Ecto neural progenitor cell (in vitro differentiated cells): ENCODE measurements around the gene HES4.
A peak's percentile ranks its signal among the peaks of the same experiment; 100 is the strongest.
"Not testable (repeated sequence)": the region's sequence is repeated elsewhere in the genome, so short reads cannot be mapped to it uniquely, and the experiment has no call there.

ENCODE experiments used
- DNase-seq: peaks from one replicate; pipeline ENCODE4 v3.0.0-alpha.2; 2018; ENCODE audit warnings: low spot score

The HES4 gene

DNA sequence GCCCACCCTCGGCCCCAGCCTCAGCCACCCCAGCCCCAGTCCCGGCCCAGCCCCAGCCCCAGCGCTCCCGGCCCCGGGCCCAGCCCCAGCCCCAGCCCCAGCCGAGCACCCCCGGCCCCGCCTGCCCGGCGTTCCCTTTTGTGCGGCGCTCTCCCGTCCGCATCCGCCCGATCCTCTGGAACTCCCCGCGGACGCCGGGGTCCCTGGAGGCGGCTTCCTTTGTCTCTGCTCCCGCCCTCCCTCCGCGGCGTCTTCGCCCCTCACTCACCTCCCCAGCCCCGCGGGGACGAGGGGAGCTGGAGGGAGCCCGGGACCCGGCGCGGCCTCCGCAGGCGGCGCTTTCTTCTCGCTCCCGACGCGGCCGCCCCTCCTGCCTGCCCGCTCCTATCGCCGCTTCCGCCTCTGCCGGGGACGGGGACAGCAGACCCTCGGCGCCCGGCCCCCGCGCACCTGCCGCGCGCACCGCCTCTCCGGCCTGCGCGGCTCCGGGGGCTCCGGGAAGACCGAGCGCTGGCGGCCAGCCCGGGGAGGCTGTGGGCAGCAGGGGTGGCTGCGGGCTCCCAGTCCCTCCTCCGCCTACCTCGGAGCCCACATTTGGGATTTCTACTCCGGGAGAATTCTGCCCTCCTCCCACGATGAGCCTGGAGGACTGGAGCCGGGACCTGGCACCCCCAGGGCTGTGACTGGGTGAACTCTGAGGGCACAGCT, 34.0 kb upstream of the HES4 start:
- DNase-seq = no peak

DNA sequence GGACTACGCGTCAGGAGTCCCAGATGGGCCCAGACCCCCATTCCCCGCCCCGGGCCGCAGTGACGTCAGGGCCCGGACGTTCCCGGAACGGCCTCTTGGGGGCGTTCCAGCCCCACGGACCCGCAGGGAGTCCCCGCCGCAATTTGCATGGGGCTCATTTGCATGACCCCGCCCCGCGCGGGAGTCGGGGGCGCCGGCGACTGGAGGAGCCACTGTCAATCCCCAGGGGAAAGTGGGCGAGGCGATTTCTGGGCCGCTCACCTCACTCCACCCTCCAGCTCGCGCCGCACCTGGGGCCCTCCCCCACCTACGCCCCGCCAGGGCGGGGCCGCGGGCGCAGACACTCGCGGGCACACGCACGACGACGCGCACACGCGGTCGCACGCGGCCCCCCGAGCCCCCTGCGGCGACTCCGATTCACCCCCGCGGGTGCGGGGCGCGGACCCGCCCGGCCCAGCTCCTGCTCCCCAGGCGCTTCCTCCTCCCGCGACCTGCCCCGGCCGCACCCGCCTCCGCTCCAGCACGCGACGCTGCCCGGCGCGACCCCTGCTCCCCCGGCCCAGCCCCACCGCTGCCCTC, 33.2 kb upstream of the HES4 start:
- DNase-seq = peak; percentile 97

DNA sequence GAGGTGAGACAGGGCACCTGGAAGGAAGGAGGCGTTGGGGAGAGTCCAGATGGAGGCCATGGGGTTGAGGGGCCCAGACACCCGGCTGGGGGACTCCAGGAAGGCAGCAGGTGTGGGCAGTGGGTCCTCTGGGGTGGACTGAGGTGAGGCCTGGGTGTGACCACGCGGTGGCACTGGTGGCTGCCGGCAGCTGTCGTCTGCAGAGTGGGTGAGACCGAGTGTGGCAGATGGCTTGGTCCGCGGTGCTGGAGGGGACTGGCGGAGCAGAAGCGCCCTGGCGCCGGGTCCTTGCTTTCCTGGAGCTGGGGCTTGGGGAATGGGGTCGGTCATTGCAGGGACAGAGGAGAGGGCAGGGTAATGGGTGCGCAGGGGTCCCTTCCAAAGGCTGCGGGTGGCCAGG, 32.5 kb upstream of the HES4 start:
- peak; percentile 77 for DNase-seq

DNA sequence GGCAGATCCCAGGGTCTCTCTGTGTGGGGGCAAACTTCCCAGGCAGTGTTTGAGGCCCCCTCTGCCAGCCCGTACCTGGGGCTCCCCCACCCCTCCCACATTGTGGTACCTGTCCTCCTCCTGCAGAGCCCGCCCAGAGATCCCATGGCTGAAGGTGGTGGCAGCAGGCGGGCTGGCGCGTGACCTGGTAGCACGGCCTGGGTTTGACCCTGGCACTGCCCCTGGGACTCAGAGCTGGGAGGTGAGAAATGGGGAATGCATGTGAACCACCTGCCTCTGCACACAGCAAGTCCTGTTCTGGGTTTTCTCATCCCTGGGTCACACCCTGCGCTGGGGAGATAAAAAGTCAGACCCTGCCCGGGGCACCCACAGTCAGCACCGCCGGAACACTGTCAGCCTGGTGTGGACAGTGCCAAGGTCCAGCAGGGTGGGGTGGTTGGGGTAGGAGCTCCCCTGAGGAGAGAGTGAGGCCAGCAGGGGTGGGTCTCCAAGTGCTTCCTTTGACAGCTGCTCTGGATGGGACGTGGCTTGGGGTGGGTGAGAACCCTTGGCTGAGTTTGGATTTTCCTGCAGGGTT, 31.9 kb upstream of the HES4 start:
- no peak for DNase-seq

DNA sequence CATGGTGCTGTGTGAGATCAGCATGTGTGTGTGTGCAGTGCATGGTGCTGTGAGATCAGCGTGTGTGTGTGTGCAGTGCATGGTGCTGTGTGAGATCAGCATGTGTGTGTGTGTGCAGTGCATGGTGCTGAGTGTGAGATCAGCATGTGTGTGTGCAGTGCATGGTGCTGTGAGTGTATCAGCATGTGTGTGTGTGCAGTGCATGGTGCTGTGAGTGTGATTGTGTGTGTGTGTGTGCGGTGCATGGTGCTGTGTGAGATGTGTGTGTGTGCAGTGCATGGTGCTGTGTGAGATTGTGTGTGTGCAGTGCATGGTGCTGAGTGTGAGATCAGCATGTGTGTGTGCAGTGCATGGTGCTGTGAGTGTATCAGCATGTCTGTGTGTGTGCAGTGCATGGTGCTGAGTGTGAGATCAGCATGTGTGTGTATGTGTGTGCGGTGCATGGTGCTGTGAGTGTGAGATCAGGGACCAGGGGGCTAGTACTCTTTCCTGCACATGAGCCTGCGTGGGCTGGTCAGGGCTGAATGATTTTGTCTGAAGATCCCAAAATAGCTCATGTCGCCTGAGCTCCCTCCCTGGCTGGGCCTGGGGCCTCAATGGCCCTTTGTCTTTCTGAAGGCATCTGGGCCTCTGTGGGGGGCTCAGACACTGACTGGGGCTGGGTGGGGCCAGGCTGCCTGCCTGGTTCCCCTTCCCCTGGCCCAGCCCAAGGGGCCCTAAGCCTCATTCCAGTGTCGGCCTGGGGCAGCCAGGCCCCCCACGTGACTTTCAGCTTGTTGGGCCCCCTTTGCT, 31.2 kb upstream of the HES4 start:
- DNase-seq = not testable (repeated sequence)

DNA sequence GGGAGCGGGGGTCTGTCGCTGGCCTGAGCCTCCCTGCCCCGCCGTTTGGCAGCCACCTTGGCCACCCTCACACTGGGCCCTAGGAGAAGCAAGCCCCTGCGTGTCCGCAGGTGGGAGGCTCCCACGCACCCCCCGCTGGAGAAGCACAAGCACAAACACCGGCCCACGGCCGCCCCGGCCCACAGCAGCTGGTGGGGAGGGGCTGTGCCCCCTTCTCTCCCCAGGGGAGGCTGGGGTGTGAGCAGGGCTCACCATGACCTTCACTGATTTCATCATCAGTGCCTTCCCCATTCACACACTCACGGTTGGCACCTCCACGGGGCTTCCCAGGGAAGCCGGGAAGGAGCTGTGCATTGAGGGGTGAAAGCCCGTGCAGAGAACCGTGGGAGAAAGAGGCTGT, 27.9 kb upstream of the HES4 start:
- DNase-seq = no peak

DNA sequence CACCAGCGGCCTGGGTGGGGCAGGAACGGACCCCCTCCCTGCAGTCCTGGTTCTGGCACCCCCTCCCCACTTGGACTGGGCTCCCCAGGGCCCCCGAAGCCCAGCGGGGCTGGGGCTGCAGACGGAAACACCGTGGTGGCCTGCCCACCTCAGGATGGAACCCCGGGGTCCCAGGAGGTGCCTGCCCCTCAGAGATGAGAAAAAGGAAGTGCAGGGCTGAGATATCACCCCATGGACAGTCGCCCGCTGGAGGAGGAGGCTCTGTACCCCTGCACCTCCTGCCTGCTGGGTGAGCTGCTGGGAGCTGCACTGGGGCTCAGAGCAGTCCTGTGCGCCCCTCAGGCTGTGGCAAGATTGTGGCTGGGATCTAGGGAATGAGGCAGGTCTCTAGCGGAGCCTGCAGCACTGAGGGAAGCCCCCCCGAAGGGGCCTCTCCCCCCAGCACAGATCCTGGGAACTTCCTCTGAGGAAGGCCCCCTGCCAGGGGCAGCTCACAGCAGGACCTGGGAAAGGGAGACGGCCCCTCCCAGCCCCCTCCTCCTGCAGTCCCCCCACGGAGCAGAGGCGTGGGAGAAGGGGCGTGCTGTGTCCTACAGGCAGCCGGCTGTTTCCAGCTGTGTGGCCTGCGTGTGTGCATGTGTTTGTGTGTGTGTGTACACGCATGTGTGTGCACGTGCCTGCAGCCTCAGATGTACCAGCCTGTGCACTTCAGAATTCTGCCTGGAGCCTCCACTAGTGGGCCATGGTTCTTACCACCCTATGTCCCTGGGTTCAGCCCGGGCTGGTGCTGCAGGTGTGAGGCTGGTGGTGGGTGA, 26.9 kb upstream of the HES4 start:
- DNase-seq = no peak

DNA sequence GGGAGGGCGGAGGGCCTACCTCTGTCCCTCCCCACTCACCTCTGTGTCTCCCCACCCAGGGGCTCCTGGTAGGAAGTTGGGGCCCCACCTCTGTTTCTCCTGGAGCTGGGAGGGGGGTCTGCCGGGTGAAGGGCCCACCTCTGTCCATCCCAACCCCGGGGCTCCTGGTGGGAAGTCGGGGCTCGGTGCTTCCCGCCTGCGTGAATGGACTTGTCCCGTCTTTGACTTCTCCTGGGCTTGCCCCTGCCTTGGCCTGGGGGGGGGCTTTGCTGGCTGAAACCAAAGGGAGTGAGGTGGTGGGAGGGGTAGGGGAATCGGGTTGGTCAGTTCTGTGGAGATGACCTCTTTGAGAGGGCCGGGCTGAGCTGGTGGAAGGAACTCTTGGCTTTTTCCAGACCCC, 25.8 kb upstream of the HES4 start:
- no peak for DNase-seq

DNA sequence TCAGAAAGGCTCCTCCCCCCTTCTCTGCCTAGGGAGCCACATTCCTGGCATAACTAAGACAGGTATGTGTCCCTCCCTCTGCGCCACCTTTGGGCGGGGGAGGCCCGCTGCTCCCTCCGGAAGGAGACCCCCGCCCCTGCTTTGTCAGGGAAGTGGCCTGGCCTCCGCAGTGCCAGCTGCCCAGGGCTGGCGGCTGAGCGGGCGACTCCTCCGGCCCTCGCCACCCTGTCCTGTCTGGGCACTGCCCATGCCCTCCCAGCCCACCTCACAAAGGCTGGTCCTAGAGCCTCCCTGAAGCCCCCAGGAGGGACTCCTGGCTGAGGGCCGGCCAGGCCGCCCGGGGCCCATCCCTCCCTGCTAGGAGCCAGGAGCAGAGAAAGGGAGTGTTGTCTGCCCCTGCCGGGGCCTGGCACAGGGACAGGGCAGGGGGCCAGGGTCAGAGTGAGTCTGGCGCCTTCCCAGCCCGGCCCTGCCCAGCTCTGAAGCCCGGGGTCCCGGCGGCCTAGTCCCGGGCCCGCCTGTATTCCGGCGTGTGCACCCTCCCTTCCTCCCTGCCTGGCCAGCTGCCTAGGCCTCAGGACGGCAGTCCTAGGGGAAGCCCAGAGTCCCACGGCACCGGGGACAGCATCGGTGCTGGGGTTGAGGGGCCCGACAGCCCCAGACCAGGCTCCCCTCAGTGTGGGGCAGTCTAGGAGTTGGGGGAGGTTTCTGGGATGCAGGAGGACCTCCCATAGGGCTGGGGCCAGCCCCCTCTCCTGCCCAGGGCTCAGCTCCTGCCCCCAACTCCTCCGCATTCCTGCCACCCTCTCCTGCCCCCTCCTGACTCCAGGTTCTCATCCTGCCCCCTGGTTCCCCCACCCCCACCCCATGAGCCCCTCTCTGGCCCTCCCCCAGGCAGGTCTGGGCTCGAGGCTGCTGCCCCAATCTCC, 25.1 kb upstream of the HES4 start:
- no peak for DNase-seq

DNA sequence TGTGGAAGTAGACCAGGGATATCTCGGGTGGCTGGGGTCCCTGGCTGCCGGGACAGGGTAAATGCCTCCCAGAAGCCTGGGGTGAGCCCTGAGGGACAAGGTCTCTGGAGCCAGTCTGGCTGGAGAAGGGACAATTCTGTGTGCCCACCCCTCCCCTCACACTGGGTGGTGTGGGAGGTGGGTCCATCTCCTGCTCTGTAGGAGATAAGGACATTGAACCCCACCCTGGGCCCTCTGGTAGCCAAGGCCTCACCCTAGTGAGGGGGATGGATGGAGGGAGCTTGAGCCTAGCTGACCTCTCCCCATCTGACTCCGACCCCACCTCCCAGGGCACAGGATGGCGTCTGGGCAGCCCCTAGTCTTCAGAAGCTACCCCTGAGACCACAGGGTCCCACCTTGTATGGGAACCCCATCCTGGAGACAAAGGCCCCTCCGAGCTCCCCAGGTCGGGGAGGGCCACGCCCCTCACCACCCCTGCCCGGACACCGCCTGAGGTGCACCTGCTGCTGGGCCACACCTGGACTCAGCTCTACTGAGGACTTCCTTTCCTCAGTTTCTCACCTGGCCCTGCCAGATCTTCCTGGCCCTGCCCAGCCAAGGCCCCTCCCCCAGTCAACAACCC, 24.4 kb upstream of the HES4 start:
- DNase-seq = no peak

DNA sequence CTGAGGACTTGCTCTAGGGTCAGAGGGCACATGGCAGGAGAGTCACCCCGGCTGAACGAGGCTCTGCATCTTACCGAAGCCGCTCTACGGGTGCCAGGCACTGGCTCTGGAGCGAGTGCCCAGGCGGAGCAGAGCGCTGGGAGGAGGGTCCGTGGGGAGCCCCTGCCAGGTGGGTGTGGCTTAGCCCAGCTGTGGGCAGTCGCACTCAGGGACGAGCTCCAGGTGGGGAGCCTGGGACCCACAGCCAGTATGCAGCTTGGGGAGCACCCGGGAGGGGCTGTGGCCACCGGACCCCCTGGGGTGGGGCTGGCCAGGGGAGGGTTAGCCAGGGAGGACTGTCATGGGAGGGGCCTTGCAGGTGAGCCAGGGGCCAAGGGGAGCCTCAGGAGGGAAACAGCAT, 23.8 kb upstream of the HES4 start:
- DNase-seq = no peak

DNA sequence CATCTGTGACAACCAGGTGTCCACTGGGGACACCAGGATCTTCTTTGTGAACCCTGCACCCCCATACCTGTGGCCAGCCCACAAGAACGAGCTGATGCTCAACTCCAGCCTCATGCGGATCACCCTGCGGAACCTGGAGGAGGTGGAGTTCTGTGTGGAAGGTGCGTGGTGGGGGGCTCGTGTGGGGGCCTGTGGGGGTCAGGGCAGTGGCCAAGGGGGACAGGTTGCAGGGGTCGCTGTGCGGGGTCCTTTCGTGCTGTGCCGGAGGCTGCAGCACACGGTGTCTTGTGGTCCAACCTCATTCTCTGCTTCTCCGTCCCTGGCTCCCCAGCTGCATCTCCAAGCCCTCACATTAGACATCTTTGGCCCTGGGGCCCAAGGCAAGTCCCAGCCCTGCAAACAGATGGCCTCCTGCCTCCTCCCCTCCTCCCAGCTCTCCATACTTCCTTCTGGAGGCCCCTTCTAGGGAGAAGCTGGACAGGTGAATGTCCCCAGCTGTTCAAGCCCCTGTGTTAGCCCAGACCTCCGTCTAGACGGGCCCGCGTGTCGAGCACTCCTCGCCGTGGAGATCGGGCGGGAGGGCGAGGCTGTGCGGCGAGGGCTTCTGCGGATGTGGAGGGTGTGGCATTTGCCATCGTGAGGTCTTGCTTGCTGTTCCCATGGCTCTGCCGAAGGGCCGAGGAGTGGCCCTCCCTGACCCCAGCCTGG, 22.6 kb upstream of the HES4 start:
- DNase-seq = no peak

DNA sequence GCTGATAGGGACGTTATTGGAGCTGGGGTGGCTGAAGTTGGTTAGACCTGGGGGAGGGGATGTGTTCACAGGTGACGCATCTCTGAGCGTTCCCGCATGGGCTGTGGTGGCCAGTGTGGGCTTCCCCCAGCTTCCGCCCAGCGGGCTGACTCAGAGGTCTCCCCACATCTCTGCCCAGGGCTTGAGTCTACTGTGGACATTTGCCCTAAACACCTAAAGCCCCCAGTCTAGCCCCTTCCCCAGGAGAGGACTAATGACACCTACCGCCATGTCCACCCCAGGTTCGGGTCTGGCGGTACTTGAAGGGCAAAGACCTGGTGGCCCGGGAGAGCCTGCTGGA, 22.0 kb upstream of the HES4 start:
- no peak for DNase-seq

DNA sequence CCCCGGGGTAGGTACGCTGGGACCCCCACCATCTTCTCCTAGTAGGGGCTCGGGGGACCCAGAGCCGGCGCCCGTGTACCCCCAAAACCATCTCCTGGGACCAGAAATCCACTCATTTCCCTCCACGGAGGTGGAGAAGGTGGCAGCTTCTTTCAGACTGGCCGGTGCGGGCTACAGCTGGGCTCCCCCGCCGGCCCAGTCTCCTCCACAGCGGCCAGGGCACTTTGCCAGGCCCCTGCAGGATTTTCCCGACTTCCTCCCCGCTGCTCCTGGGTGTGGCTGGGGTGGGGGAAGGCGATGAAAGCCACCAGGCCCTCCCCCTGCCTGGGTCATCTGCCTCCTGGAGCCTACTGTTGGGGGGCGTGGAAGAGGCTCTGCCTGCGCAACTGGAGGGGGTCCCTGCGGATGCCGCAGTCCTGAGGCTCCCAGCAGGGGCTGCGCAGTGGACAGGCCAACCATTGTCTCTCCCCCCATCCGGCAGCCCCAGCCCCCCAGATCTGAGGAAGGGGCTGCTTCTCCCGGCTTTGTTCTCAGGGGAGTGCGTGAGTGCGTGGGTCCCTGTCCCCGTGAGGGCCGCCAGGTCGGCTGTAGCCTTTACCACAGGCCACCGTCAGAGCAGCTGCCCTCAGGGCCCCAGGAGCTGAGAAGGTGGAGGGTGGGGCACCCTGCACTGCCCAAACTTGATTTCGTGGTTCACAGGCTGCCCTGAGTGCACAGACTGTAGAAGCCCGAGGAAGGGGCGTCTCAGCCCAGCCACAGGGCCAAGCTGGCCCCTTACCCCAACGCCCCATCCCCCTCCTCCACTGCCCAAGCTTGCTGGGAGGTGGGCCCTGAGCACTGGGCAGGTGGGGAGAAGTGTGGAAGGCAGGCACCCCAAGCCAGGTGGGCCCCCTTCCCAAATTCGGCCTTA, 21.4 kb upstream of the HES4 start:
- DNase-seq = no peak

DNA sequence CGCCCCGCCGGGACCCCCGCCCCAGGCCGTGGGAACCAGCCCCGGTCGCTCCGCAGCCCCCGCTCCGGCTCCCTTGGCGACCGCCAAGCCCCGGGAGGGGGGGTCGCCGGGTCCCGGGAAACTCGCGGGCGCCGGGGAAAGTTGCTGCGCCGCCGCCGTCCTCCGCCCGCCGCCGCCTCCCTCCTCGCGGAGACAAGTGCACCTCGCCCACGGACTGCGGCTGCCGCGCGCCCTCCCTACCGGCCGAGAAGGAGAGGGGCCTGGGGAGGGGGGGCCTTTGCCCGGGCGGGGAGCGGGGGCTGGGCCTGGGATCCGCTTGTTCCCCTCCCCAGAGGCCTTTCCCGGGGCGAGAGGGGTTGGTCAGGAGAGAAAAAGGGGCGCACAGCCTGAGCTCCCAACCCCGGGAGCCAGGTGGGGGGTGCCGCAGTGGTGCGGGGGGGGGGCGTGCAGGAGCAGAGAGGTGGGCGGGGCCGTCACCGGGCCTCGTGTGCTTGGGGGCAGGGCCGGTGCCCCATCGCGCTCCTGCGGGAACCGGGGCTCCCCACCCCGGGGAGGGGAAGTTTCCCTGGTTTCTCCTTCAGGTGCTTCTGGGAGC, 20.6 kb upstream of the HES4 start:
- DNase-seq = no peak

DNA sequence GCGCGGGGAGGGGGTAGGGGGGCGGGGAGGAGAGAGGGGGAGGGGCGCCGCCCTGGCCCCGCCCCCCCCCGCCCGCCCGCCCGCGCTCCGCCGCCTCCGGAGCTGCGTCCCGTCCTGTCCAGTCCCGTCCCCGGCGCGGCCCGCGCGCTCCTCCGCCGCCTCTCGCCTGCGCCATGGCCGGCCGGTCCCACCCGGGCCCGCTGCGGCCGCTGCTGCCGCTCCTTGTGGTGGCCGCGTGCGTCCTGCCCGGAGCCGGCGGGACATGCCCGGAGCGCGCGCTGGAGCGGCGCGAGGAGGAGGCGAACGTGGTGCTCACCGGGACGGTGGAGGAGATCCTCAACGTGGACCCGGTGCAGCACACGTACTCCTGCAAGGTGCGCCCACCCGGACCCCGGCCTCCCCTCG, 20.1 kb upstream of the HES4 start, which contains the start of gene AGRN:
Gene AGRN (plus strand): TSS at position 121 of the 405 bp plus-strand sequence. CDS start 53 bp downstream, at position 174.
- DNase-seq = peak; percentile 85

DNA sequence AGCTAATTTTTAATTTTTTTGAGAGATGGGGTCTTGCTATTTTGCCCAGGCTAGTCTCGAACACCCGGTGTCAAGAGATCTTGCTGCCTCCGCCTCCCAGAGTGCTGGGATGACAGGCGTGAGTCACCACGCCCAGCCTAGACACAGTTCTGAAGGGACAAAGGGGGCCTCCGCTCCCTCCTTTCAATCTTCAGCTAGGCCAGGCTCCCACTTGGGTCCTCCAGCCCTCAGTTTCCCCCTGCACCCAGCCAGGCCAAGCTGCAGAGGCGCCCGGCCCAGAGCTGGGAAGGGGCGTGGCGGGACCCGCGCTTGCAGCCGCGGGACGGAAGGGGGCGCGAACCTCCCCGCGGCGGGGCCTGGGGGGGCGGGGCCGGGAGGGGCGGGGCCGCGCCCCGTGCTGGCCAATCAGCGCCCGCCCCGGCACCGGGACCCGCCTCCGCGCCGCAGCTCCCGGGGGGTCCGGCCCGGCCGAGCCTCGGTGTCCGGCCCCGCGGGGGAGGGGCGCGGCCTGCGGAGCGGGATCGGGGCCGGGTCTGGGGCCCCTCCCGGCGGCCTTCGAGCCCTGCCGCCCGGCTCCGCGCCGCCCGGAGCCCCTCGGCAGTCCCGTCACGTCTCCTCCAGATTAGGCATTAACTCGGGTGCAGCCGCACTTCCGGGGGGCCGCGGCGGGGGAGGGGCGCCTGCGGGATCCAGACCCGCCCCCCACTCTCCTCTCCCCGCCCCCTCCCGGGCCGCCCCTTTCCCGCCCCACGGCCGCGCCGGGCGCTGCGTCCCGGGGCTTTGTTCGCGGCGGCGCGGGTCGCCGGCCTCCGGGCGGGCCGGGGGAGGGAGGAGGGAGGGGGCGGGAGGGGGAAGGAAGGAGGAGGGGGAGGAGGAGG, 19.5 kb upstream of the HES4 start:
- peak; percentile 92 for DNase-seq
